Adrenal gland (tissue), 5 donors: Measurements from ENCODE around the gene PRKCA.

Experiments used
- CTCF ChIP-seq, 6 experiments: fragments of 450-650 bp in 4 of 6; fragments of 200-600 bp in 2 of 6; sonication (generic) in 1 of 6; IDR thresholded peaks; 1 replicate in 5 of 6; 2 replicates in 1 of 6; pipeline versions ENCODE4 v1.5.1 to v1.8.0; 2016 to 2021; ENCODE audit warnings: antibody characterized with exemption in 6 of 6, mild to moderate bottlenecking in 2 of 6, moderate library complexity in 1 of 6
- POLR2A ChIP-seq, 2 donors: fragments of 450-650 bp; IDR thresholded peaks; one replicate each; pipeline ENCODE4 v1.6.1; 2017; ENCODE audit warnings: antibody characterized with exemption in 2 of 2, mild to moderate bottlenecking in 2 of 2, moderate library complexity in 1 of 2
- donor health status: DM: no; HTN: no; CAD: no.

- TF ChIP-seq CTCF (IDR thresholded peaks at IDR 0.05) (no peak), POLR2A (IDR thresholded peaks at IDR 0.05) (no peak)
These were observed 147.1 kb downstream of the PRKCA start for GRCh38 chr17:66449418-66449977.
